SIG-M5 treated with dmso at 0.1 percent for 504 hours (cell line): ENCODE results near the gene BAX.

Source experiments
- DNase-seq: peaks from one replicate; lab custom pipeline; 2025; ENCODE audit not compliant: unreplicated experiment; lab: John Stamatoyannopoulos, UW

Gene BAX

DNA sequence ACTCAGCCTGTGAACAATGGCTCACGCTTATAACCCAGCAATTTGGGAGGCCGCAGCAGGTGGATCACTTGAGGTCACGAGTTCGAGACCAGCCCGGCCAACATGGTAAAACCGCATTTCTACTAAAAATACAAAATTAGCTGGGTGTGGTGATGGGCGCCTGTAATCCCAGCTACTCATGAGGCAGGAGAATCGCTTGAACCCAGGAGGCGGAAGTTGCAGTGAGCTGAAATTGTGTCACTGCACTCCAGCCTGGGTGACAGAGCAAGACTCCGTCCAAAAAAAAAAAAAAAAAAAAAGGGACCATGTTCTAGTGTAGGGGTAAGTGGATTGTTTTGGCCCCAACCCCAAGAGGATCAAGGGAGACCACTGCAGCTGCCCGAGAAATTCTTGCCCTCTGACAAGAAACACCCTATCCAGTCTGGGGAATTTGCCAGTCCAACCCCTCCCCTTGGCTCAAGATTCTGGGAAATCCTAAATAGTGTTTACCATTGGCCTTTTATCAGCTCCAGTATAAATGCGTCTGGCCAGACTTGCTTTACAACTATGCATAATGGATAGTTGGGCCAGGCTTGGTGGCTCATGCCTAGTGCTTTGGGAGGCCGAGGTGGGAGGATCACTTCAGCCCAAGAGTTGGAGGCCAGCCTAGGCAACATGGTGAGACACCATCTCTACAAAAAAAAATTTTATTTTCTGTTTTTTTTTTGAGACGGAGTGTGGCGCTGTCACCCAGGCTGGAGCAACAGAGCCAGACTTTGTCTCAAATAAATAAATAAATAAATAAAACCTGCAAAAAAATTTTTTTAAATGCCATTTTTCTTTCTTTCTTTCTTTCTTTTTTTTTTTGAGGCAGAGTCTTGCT, 26.3 kb upstream of the BAX start:
- DNase-seq: no peak

DNA sequence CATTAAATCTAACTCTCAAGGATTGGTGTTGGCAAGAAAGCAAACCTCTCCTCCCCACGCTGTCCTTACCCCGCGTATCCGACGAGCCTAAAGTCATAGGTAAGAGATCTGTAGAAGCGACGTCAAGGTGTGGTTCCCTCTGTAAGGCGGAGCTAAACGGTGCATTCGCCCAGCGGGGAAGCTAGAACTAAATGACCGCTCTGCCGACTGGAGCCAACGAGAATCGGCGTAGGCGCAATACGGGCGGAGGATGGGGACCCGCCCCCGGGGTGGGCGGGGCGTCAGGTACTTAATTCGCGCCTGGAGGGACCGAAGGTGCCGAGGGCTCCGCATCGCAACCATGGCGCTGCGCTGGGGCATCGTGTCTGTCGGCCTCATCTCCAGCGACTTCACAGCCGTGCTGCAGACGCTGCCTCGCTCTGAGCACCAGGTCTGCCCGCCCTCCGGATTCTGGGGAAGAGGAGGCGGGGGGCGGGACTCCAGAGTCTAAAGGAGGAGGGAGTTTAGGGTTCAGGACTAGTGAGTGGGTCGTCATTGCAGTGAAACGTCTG, 21.2 kb upstream of the BAX start, which contains the start of gene DHDH:
DHDH (plus strand) TSS at position 318 of the 551 bp plus-strand sequence; CDS start at position 341, 23 bp downstream.
- DNase-seq: peak; percentile 66

DNA sequence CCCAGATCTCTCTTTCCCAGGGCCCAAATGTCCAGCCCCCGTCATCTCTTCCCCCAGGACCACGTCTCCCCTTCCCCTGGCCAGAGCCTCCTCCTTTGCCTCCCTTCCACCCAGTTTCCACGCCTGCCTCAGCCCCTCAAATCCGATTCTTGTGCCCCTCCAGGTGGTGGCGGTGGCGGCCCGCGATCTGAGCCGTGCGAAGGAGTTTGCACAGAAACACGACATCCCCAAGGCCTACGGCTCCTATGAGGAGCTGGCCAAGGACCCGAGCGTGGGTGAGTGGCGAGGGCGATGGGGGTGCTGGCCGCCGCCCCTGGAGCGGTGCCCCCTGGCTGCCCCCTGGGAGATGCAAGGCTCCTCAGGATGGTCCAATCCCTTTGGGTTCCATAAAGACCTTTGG, 19.8 kb upstream of the BAX start:
- no peak for DNase-seq

DNA sequence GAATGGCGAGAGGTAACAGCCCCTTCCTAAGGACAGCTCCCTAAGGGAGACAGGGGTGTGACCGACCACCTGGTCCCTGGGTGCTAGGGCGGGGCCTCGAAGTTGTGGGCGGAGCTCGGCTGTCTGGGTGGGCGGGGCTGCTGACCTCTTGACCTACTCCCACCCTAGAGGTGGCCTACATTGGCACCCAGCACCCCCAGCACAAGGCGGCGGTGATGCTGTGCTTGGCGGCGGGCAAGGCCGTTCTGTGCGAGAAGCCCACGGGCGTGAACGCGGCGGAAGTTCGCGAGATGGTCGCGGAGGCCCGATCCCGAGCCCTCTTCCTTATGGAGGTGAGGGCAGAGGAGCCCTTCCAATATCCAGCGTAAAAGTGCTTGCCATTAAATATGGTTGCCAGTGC, 18.8 kb upstream of the BAX start:
- no peak for DNase-seq

DNA sequence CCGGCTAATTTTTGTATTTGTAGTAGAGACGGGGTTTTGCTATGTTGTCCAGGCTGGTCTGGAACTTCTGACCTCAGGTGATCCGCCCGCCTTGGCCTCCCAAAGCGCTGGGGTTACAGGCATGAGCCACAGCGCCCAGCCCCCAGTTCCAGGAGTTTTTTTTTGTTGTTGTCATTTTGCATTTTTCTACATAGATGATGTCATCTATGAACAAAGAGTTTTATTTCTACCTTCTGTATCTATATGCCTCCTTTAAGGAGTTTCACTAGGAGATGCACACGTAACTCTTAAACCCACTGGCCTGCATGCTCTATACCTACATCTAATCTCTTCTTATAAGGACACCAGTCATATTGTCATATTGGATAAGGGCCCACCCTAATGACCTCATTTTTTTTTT, 16.4 kb upstream of the BAX start:
- no peak for DNase-seq

DNA sequence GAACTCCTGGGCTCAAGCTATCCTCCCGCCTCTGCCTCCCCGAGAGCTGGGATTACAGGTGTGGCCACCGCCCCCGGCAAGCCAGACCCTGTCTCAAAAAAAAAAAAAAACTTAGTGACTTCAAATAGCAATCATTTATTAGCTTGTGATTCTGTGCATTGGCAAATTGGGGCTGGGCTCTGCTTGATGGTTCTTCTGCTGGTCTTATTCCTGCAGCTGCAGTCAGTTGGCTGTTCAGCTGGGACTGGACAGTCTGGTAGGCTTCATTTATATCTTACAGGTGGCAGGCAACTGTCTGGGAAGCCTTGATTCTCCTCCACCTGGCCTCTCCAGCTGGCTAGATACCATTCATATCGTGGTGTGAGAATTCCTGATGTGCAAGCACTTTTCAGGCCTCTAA, 13.8 kb upstream of the BAX start:
- DNase-seq: no peak

DNA sequence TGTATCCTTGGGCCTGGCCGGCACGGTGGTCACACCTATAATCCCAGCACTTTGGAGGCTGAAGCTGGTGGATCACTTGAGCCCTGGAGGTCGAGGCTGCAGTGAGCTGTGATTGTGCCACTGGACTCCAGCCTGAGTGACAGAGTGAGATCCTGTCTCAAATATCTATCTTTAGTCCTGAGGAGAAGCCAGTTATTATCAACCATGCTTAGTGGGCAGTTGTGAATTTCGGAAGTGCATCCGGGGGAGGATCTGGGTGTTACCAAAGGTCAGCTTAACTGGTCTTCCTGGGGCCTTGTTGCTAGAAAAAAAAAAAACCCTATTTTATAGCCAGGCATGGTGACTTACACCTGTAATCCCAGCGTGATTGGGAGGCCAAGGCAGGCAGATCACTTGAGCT, 11.6 kb upstream of the BAX start:
- DNase-seq: no peak

DNA sequence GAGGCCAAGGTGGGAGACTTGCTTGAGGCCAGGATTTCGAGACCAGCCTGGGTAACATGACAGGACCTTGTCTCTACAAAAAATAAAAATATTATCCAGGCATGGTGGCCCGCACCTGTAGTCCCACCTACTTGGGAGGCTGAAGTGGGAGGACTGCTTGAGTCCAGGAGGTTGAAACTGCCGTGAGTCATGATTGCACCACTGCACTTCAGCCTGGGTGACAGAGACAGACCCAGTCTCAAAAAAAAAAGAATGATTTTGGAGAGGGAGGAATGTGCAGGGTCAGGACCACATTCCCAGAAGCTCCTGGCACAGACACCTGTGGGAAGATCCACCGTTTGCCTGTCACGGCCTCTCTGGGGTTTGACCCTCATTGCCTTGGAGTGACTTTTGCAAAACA, 9.3 kb upstream of the BAX start:
- no peak for DNase-seq

DNA sequence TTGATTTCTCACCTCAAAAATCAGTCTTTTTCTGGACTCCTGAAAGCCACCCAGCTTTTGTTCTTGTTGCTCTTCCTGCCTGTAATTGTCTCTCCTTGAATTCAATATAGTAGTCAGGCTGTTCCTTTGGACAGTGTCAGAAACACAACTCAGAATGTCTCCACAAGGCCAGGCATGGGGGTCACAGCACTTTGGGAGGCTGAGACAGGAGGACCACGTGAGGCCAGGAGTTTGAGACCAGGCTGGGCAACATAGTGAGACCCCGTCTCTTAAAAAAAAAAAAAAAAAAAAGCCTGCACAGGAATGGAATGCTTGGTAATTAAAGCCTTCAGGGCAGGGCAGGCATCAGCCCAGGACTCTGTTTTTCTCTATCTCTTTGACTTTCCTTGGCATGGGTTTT, 8.9 kb upstream of the BAX start:
- DNase-seq: no peak

DNA sequence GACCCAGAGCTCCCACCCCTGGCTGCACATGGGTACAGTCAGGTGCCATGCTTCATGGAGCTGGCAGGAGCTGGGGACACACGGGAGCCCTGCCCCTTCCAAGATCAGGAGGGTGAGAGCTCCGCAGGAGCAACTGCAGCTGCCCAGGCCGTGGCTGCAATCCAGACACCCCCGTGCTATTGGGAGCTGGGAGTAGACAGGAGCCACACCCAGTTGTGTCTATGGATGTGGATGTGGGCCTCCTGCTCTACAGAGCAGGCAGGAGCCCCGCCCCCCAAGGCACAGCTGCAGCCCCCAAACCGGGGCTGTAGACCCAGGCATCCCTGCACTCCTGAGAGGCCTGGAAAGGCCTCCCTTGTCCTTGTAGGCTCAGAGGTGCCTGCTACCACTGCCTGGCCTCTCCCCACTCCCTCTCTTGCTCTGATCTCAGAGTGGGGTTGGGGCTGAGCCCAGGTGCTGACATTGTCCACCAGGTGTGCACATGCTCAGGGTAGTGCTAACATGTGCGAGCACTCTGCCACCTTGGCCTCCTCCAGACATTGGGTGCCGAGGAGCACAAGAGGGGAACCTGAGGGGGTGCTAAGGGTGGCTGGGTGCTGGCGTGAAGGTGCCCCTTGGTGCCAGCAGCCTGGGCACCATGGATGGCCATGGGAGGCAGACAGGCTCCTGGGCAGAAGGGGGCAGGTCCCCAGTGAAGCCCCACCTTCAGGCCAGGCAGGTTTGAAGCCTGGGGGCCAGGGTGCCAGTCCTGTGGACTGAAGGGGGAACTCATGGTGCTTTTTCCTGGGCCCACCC, 8.0 kb upstream of the BAX start:
- DNase-seq: no peak

DNA sequence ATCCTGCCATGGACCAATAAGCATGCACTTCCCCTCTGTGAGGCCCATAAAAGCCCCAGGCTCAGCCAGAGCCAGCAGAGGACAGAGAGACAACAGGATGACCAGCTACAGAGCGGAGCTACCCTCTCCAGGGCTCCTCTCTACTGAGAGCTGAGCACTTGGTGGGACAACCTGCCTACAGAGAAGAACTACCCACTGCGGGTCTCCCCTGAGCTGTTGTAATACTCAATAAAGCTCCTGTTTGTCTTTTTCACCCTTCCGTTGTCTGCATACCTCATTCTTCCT, 7.5 kb upstream of the BAX start:
- DNase-seq: no peak

DNA sequence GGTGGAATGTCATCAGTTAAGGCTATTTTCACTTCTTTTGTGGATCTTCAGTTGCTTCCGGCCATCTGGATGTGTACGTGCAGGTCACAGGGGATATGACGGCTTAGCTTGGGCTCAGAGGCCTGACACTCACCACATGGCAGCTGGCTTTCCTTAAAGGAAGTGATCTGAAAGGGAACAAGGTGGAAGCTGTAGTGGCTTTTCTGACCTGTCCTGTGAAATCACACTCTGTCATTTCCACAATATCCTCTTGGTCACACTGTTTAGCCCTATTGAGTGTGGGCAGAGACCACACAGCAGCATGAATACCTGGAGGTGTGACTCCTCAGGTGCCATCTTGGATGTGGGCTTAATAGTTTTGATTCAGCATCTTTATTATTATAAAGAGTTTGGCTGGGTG, 4.5 kb upstream of the BAX start:
- DNase-seq: no peak

DNA sequence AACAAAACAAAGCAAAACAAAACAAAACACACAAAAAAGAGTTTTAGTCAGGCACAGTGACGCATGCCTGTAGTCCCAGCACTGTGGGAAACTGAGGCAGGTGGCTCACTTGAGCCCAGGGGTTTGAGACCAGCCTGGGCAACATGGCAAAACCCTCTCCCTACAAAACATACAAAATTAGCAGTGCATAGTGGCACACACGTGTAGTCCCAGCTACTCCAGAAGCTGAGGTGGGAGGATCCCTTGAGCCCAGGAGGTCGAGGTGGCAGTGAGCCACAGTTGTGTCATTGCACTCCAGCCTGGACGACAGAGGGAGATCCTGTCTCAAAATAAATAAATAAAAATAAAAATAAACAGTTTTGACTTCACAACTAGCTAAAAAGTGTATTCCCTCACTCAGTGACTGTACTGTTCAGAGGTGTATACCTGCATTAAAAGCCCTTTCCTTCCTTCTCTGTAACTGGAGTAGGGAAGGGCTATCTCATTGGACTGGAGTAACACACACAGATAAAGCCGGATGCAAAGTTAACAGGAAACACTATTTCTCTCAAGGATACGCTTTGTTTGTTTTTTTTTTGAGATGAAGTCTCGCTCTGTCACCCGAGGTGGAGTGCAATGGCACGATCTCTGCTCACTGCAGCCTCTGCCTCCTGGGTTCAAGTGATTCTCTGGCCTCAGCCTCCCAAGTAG, 3.7 kb upstream of the BAX start:
- DNase-seq: no peak

DNA sequence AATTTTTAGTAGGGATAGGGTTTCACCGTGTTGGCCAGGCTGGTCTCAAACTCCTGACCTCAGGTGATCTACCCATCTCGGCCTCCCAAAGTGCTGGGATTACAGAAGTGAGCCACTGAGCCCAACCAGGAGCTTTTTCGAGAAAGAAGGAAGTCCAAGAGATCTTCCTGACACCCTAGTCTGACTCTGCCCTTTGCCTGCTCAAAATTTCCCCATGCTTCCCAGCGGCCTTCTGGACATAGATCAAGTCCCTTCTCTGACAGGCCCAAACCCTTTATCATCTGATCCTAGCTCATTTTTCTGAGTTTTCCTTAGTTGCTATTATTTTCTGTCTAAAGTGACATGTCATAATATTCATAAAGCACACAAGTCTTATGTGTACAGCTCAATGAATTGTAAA, 1.5 kb upstream of the BAX start:
- DNase-seq: no peak

DNA sequence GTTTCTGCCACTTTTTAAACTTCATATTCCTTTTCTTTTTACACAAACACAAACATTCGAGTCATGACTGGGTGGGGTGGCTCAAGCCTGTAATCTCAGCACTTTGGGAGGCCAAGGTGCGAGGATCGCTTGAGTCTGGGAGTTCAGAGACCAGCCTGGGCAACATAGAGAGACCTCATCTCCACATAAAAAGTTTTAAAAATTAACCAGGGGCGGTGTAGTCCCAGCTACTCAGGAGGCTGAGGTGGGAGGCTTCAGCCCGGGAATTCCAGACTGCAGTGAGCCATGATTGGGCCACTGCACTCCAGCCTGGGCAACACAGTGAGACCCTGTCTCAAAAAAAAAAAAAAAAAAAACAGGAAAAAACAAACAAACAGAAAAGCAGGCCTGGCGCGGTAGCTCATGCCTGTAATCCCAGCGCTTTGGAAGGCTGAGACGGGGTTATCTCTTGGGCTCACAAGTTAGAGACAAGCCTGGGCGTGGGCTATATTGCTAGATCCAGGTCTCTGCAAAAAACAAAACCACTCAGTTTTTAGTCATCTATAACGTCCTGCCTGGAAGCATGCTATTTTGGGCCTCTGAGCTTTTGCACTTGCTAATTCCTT, 583 bp upstream of the BAX start:
- DNase-seq: no peak

DNA sequence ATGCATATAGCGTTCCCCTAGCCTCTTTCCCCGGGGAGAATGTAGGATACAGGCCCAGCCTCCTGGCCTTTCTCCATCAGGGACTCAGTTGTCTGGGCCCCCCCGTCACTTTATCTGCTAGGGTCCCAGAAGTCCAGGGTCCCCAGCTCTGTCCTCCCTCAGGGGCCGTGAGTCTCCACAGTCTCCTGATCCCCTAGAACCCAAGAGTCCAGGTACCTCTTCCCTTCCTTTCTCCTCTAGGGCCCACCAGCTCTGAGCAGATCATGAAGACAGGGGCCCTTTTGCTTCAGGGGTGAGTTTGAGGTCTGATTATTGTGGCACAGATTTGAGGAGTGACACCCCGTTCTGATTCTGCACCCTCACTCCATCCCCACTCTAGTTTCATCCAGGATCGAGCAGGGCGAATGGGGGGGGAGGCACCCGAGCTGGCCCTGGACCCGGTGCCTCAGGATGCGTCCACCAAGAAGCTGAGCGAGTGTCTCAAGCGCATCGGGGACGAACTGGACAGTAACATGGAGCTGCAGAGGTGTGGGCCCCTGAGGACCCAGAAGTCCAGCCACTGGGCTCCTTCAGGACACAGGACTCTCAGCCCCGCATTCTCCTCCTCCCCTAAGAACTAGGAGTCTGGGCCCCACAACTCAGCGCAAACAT, 758 bp downstream of the BAX start:
- DNase-seq: no peak

DNA sequence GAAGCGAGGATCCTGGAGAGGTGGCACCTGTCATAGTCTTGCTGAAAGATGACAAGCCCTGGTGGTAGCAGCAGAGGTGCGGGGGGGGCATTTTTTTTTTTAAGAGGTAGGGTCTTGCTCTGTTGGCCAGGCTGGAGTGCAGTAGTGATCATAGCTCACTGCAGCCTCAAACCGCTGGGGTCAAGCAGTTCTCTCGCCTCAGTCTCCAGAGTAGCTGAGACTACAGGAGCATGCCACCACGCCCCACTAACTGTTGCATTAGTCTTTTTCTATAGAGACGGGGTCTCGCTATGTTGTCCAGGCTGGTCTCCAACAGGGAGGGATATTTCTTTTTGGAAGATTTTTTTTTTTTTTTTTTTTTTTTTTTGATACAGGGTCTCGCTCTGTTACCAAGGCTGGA, 3.3 kb downstream of the BAX start:
- no peak for DNase-seq

DNA sequence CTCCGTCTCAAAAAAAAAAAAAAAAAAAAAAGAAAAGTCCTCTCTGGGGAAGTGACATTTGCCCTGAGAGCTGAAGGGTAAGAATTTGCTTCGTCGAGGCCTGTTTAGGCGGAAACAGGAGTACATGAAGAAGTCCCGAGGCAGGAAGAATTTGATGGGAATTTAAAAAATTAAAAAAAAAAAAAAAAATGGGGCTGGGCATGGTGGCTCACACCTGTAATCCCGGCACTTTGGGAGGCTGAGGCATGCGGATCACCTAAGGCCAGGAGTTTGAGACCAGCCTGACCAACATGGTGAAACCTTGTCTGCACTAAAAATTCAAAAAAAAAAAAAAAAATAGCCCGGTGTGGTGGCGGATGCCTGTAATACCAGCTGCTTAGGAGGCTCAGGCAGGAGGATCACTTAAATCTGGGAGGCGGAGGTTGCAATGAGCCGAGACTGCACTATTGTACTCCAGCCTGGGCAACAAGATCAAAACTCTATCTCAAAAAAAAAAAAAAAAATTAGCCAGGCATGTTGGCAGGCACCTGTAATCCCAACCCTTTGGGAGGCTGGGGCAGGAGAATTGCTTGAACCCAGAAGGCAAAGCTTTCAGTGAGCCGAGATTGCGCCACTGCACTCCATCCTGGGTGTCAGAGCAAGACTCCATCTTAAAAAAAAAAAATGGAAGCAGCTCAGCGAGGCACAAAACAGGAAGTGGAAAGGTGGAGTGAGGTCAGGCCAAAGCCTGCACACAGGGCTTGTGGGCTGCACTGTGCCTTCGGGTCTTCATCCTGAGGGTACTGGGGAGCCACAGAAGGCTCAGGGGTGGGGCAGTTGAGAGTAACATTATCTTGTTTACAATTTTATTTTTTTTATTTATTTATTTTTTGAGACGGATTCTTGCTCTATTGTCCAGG, 4.9 kb downstream of the BAX start:
- peak; percentile 63 for DNase-seq

DNA sequence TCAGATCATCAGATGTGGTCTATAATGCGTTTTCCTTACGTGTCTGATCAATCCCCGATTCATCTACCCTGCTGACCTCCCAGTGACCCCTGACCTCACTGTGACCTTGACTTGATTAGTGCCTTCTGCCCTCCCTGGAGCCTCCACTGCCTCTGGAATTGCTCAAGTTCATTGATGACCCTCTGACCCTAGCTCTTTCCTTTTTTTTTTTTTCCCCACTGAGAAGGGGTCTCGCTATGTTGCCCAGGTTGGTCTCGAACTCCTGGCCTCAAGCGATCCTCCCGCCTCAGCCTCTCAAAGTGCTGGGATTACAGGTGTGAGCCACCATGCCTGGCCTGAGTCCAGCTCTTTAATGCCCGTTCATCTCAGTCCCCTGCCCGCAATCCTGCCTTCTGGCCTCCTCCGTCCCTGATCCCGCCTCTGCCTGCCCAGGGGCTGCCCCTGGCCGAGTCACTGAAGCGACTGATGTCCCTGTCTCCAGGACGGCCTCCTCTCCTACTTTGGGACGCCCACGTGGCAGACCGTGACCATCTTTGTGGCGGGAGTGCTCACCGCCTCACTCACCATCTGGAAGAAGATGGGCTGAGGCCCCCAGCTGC, 6.5 kb downstream of the BAX start:
- DNase-seq: no peak
